H1 (cell line): ENCODE results near the gene WNT5A. TPM values are rescaled to one million over a fixed set of nuclear protein-coding genes. Genes with fewer than 3 reads are reported as not detected.

Experiments
- CEBPB ChIP-seq: IDR thresholded peaks from 2 replicates; pipeline ENCODE4 v1.6.1; 2012; ENCODE audit warnings: low read depth, low read length
- CHD7 ChIP-seq: fragments of 300-600 bp; sonication (generic); IDR thresholded peaks from 2 replicates; pipeline ENCODE4 v1.7.1; 2012; ENCODE audit warnings: low read length, moderate library complexity, mild to moderate bottlenecking, inconsistent platforms; ENCODE audit not compliant: insufficient replicate concordance
- JUND ChIP-seq: IDR thresholded peaks from 2 replicates; pipeline ENCODE4 v1.6.1; 2011; ENCODE audit warnings: mild to moderate bottlenecking, improper control_type of control experiment, low read length
- PHF8 ChIP-seq: fragments of 200-600 bp; sonication (generic); conservative IDR thresholded peaks from 2 replicates; pipeline ENCODE4 v1.7.1; 2012; ENCODE audit warnings: low read depth, mild to moderate bottlenecking, inconsistent platforms, low read length, moderate library complexity
- POLR2AphosphoS5 ChIP-seq: IDR thresholded peaks from 2 replicates; pipeline ENCODE4 v1.6.1; 2011; ENCODE audit warnings: low read depth, low read length
- RBBP5 ChIP-seq: IDR thresholded peaks from 2 replicates; pipeline ENCODE4 v1.7.1; 2012; ENCODE audit warnings: low read depth, mild to moderate bottlenecking, inconsistent platforms, low read length, moderate library complexity, borderline replicate concordance
- RXRA ChIP-seq: IDR thresholded peaks from 2 replicates; pipeline ENCODE4 v1.6.1; 2011; ENCODE audit warnings: low read depth, mild to moderate bottlenecking, low read length, moderate library complexity; ENCODE audit not compliant: insufficient read depth
- SIX5 ChIP-seq: IDR thresholded peaks from 2 replicates; pipeline ENCODE4 v1.6.1; 2011; ENCODE audit warnings: mild to moderate bottlenecking, low read depth, low read length
- SP4 ChIP-seq: IDR thresholded peaks from 2 replicates; pipeline ENCODE4 v1.6.1; 2012; ENCODE audit warnings: low read length, inconsistent platforms
- TBP ChIP-seq: IDR thresholded peaks from 2 replicates; pipeline ENCODE4 v1.6.1; 2011; ENCODE audit warnings: low read depth, low read length, improper control_type of control experiment
- USF2 ChIP-seq: IDR thresholded peaks from 2 replicates; pipeline ENCODE4 v1.6.1; 2011; ENCODE audit warnings: low read length, improper control_type of control experiment
- polyA plus RNA-seq, 7 experiments: library from polyadenylated mRNA; depleted of rRNA in 3 of 7; stranded (reverse) in 5 of 7; unstranded in 2 of 7; fragments of >200 nt in 5 of 7; fragments of 200-250 nt in 2 of 7; gene quantifications; 1 replicate in 5 of 7; 2 replicates in 1 of 7; 4 replicates in 1 of 7; pipeline versions ENCODE4 v1.2.1 to v1.2.3, GENCODE V29; 2011 to 2013; ENCODE audit warnings: missing spikeins in 2 of 7, mixed read lengths in 2 of 7
- total RNA-seq: library from RNA; stranded (reverse); fragmentation: NEBNext Ultra II Directional; extraction: Animal tissue kit (Norgen Biotek cat#: 25700); gene quantifications from 2 replicates; pipeline ENCODE4 v1.2.1, GENCODE V29; 2021

WNT5A gene
- total and polyA plus RNA-seq, 2 of the 8 experiments (the other 6 are each of a cell fraction or from before 2014, with no cell fraction given) = 3.9 to 5.6 TPM

GRCh38 chr3:55491296-55491816 lies 4.2 kb upstream of the WNT5A start (continued):
- TF ChIP-seq CHD7 (no peak), SIX5 (no peak), USF2 (no peak), JUND (no peak), CEBPB (no peak), RBBP5 (no peak), SP4 (no peak), RXRA (no peak), TBP (no peak), POLR2AphosphoS5 (no peak), PHF8 (no peak)
